HepG2 (cell line): ENCODE results near the gene HTR3B. TPM values are rescaled to one million over a fixed set of nuclear protein-coding genes. Genes with fewer than 3 reads are reported as not detected.
A peak's percentile ranks its signal among the peaks of the same experiment; 100 is the strongest.

ENCODE experiments used
- ATAC-seq: fragments of 200-7000 bp; cut with Tn5 transposase; 3 replicates; pipeline ENCODE4 v1.9.1; 2020; ENCODE audit warnings: mild to moderate bottlenecking, moderate library complexity
- BruUV-seq: library from RNA; stranded (reverse); fragments of 400-500 nt; replicated peaks from 2 replicates; lab custom pipeline; 2021; lab: Mats Ljungman, UMichigan
- CTCF ChIA-PET: fragments of 300-600 bp; formaldehyde crosslinking; extraction: SDS; loops from one replicate; lab custom pipeline; 2021; ENCODE audit warnings: low total read pairs, inconsistent platforms, low intra/inter-chr PET ratio; lab: Yijun Ruan, JAX
- POLR2A ChIA-PET: fragments of 350-600 bp; sonication (Branson Sonifier 250); formaldehyde crosslinking; loops from one replicate; lab custom pipeline; 2020; ENCODE audit warnings: antibody characterized with exemption, inconsistent platforms; lab: Yijun Ruan, JAX
- DNase-seq: peaks from one replicate; pipeline ENCODE4 v3.0.0-alpha.2; 2015; ENCODE audit warnings: low spot score
- FAIRE-seq: peaks from 3 replicates; lab custom pipeline; 2011; peaks lifted over from hg19 to GRCh38; lab: Jason Lieb, UNC
- H2AFZ ChIP-seq: one replicate; pipeline ENCODE4 v1.6.1; 2011; ENCODE audit warnings: low read length, inconsistent platforms
- H3K27ac ChIP-seq: fragments of 300-600 bp; 3 replicates; pipeline ENCODE4 v1.8.0; 2011; ENCODE audit warnings: mixed run types, mild to moderate bottlenecking, mixed read lengths, low read length, inconsistent platforms; ENCODE audit not compliant: insufficient read depth; ENCODE audit errors: extremely low read length
- H3K27me3 ChIP-seq, 2 experiments: fragments of 200-600 bp in 1 of 2; 2 replicates in 1 of 2; 3 replicates in 1 of 2; pipeline versions ENCODE4 v1.6.0 to v1.8.0; 2011; ENCODE audit warnings: low read length in 2 of 2, mild to moderate bottlenecking in 2 of 2, moderate library complexity in 2 of 2, inconsistent platforms in 1 of 2; ENCODE audit not compliant: insufficient read depth in 2 of 2, control insufficient read depth in 1 of 2
- H3K36me3 ChIP-seq, 2 experiments: fragments of 200-600 bp in 1 of 2; replicated peaks in 1 of 2; 2 replicates in 1 of 2; 3 replicates in 1 of 2; pipeline versions ENCODE4 v1.5.1 to v1.8.0; 2011; ENCODE audit warnings: low read length in 2 of 2, inconsistent platforms in 1 of 2; ENCODE audit not compliant: insufficient read depth in 2 of 2, control insufficient read depth in 1 of 2
- H3K4me1 ChIP-seq: 2 replicates; pipeline ENCODE4 v1.5.1; 2012; ENCODE audit warnings: low read length, inconsistent platforms; ENCODE audit not compliant: insufficient read depth
- H3K4me2 ChIP-seq: 2 replicates; pipeline ENCODE4 v1.6.0; 2011; ENCODE audit warnings: low read depth, low read length, inconsistent platforms
- H3K4me3 ChIP-seq, 3 experiments: fragments of 200-600 bp in 1 of 3; sonication (generic), shearing (Covaris generic) in 1 of 3; replicated peaks in 1 of 3; 2 replicates each; pipeline ENCODE4 v1.5.1; 2011 to 2016; ENCODE audit warnings: low read length in 3 of 3, inconsistent platforms in 2 of 3, low read depth in 2 of 3, mild to moderate bottlenecking in 2 of 3, control low read depth in 1 of 3, mixed read lengths in 1 of 3; ENCODE audit not compliant: insufficient read depth in 1 of 3
- H3K79me2 ChIP-seq: one replicate; pipeline ENCODE4 v1.6.1; 2011; ENCODE audit warnings: low read length, inconsistent platforms; ENCODE audit not compliant: insufficient read depth
- H3K9ac ChIP-seq: 2 replicates; pipeline ENCODE4 v1.6.0; 2011; ENCODE audit warnings: mild to moderate bottlenecking, low read depth, low read length, inconsistent platforms; ENCODE audit not compliant: insufficient read depth
- H3K9me3 ChIP-seq: 2 replicates; pipeline ENCODE4 v1.5.1; 2012; ENCODE audit warnings: mild to moderate bottlenecking, low read length
- H4K20me1 ChIP-seq: 2 replicates; pipeline ENCODE4 v1.6.0; 2011; ENCODE audit warnings: inconsistent platforms, mild to moderate bottlenecking, low read length, moderate library complexity; ENCODE audit not compliant: insufficient read depth
- ASH2L ChIP-seq: fragments of 300-600, 200-600 bp; sonication (generic); IDR thresholded peaks from 2 replicates; pipeline ENCODE4 v1.7.0; 2017; ENCODE audit warnings: low read depth, mild to moderate bottlenecking, moderate library complexity, mixed read lengths, low read length; ENCODE audit not compliant: insufficient read length
- KMT2A ChIP-seq: sonication (generic); formaldehyde crosslinking; IDR thresholded peaks from 2 replicates; pipeline ENCODE4 v1.4.0; 2020; ENCODE audit warnings: missing genetic modification reagents
- MAF1 ChIP-seq: sonication (generic); formaldehyde crosslinking; IDR thresholded peaks from 2 replicates; pipeline ENCODE4 v1.5.0; 2020; ENCODE audit warnings: missing genetic modification reagents, borderline replicate concordance
- MBD4 ChIP-seq: IDR thresholded peaks from 2 replicates; pipeline ENCODE4 v1.6.1; 2012; ENCODE audit warnings: low read length, inconsistent platforms, borderline replicate concordance
- TFDP1 ChIP-seq: IDR thresholded peaks from 2 replicates; pipeline ENCODE4 v1.6.1; 2016; ENCODE audit warnings: missing compliant biosample characterization, missing genetic modification reagents, borderline replicate concordance
- ZBTB38 ChIP-seq: sonication (generic); formaldehyde crosslinking; IDR thresholded peaks from 2 replicates; pipeline ENCODE4 v1.5.1; 2020; ENCODE audit warnings: mild to moderate bottlenecking, missing genetic modification reagents
- ZNF18 ChIP-seq: sonication (generic); formaldehyde crosslinking; IDR thresholded peaks from 2 replicates; pipeline ENCODE4 v1.8.0; 2022; ENCODE audit warnings: mild to moderate bottlenecking, missing genetic modification reagents; ENCODE audit not compliant: insufficient replicate concordance
- WGBS: methylation state at CpG from one replicate; pipeline ENCODE4 v1.1.6; 2017; ENCODE audit warnings: low lambda C conversion rate; 5-methylcytosine and 5-hydroxymethylcytosine counted together
- in situ Hi-C: cut with HindIII; loops from 2 replicates; pipeline ENCODE4 v1.10.0; 2017; ENCODE audit warnings: low pct_unique_long_range_greater_than_20kb; ENCODE audit not compliant: extremely low pct_ligation_motif_present
- intact Hi-C: fragments of 100-400 bp; cut with micrococcal nuclease; formaldehyde crosslinking; loops from one replicate; pipeline ENCODE4 v1.10.0; 2022; ENCODE audit not compliant: unreplicated experiment
- polyA plus RNA-seq, 8 experiments: library from polyadenylated mRNA; depleted of rRNA in 3 of 8; stranded (reverse) in 7 of 8; unstranded in 1 of 8; fragments of >200 nt; fragmentation: Illumina TruSeq in 4 of 8; extraction: Trizol in 4 of 8; gene quantifications; 2 replicates each; pipeline versions ENCODE4 v1.2.1 to v1.2.3, GENCODE V29; 2011 to 2016; ENCODE audit warnings: low read depth in 4 of 8, missing spikeins in 1 of 8, mixed read lengths in 1 of 8; ENCODE audit not compliant: insufficient read depth in 1 of 8
- total RNA-seq, 5 experiments: library from RNA; depleted of rRNA; stranded (reverse); fragments of >200 nt; fragmentation: Illumina TruSeq; extraction: Trizol; gene quantifications; 2 replicates each; pipeline ENCODE4 v1.2.3, GENCODE V29; 2016; ENCODE audit warnings: low read depth in 1 of 5

Gene HTR3B
- total and polyA plus RNA-seq, 2 of the 13 experiments (the other 11 are each of a cell fraction or from before 2014, with no cell fraction given): 0.09 to 1.7 TPM

- WGBS: 95% methylated on average over 19 of the region's 19 CpGs
- Histone ChIP-seq H3K36me3 (no peaks in the 10 kb centered on the region), H3K4me3 (peak overlapping the region; percentile 72 to 89 (median 85); a peak in 5 of 6 replicates), H3K79me2 (peaks cover 10% of the 10 kb centered on the region), H3K27ac (no peak overlapping the region), H3K4me1 (peaks cover 68% of the 10 kb centered on the region), H4K20me1 (no peaks in the 10 kb centered on the region), H3K9me3 (no peaks in the 10 kb centered on the region), H3K27me3 (no peaks in the 10 kb centered on the region; a peak in 1 of 5 replicates), H3K4me2 (peak overlapping the region; percentile 76), H3K9ac (peak overlapping the region; percentile 85), H2AFZ (no peak overlapping the region)
- in situ Hi-C loops (no loop called here), intact Hi-C loops (loop anchor here (5.0 kb wide), 1 partner anchor 67 kb away; no protein-coding TSS in a partner anchor)
- POLR2A ChIA-PET: interaction anchor here (0.7 to 1.9 kb wide), 3 partner anchors 15 to 550 kb away, joined by 3 to 16 read pairs (median 11); no protein-coding TSS in a partner anchor
- no TSS peak for BruUV-seq
- TF ChIP-seq MAF1 (CRISPR knock-in tag) (no peak), ZBTB38 (CRISPR knock-in tag) (peak; percentile 85; the same call in 1 of the 2 replicates)
- FAIRE-seq: no peak
- CTCF ChIA-PET: no interaction called here
- no peak for ATAC-seq
- no peak for DNase-seq
Observed at GRCh38 chr11:113874096-113874495, 30.5 kb upstream of the HTR3B start.

- WGBS: 4% methylated on average over 16 of the region's 19 CpGs
- Histone ChIP-seq H3K27me3 (no peaks in the 10 kb centered on the region; a peak in 1 of 5 replicates), H3K4me2 (peak overlapping the region; percentile 76), H3K36me3 (no peaks in the 10 kb centered on the region), H3K9ac (peak overlapping the region; percentile 85), H3K27ac (peak overlapping the region; percentile 56), H3K9me3 (no peaks in the 10 kb centered on the region), H3K79me2 (peaks cover 10% of the 10 kb centered on the region), H2AFZ (peak overlapping the region; percentile 58), H4K20me1 (no peaks in the 10 kb centered on the region), H3K4me3 (peak overlapping the region; percentile 72 to 89 (median 85)), H3K4me1 (peaks cover 68% of the 10 kb centered on the region)
- TSS peak; percentile 59 for BruUV-seq
- intact Hi-C loops: loop anchor here (5.0 kb wide), 1 partner anchor 67 kb away; no protein-coding TSS in a partner anchor
- in situ Hi-C loops: no loop called here
- ATAC-seq (no peak; the same call in 2 of the 3 replicates), DNase-seq (no peak), FAIRE-seq (no peak)
- ChIA-PET POLR2A (interaction anchor here (0.9 to 2.1 kb wide), 6 partner anchors 12 to 526 kb away, joined by 3 to 16 read pairs (median 8); partner anchors contain the start of genes C11orf71 and RBM7), CTCF (no interaction called here)
- peak; percentile 22; the same call in 1 of the 2 replicates for TF ChIP-seq KMT2A (CRISPR knock-in tag)
- TF ChIP-seq ZNF18 (CRISPR knock-in tag): peak; percentile 23
- TF ChIP-seq MBD4: no peak
- peak; percentile 3 for TF ChIP-seq ASH2L
- TF ChIP-seq TFDP1 (CRISPR knock-in tag): 0 out of 2 replicates have a peak, but pooled peaks have one; percentile 2
Observed at GRCh38 chr11:113874581-113875233, 29.9 kb upstream of the HTR3B start.
